Activated naive CD4-positive, alpha-beta T cell (primary cell): Measurements from ENCODE around the gene XIRP2.

Experiments used
- DNase-seq, 4 experiments: peaks; one replicate each; lab custom pipeline; 2025; lab: John Stamatoyannopoulos, UW

Gene XIRP2

DNA sequence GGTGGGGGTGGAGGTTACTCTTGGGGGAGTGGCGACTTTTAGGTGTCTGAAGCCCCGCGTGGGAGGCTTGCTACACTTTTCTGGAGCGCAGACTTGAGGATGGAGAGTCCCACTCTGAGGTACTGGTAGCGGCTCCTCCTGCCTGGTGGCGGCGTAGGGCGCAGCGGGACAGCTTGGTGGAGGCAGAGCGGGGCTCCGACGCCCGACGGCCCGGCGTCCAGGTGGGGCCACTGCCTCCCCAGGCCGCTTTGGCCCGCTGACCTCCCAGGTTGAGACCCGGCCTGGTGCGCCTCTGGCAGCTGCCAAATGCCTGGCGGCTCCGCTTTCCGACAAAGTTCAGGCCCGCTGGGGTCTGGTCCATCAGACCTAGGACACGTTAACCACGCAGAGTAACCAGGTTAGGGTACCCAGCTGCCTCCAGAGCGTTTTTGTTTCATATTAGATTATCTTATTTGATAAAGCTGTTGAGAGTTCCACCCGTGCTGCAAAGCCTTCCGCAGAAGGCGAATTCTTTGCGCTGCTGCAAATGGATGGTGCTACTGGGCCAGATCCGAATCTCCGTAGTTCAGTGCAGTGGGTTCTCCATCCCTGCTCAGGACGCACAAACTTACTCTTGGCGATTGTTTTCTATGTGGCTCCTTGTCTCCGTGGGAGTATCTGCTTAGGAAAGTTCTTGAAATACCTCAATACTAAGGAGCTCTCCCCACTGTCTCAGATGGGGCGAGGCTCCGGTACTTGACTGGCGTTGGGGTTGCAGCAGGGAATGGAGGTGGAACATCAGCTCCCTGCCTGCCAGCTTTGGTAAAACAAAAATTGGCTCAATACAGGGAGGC is 405.9 kb downstream of the XIRP2 start:
- no peak for DNase-seq

DNA sequence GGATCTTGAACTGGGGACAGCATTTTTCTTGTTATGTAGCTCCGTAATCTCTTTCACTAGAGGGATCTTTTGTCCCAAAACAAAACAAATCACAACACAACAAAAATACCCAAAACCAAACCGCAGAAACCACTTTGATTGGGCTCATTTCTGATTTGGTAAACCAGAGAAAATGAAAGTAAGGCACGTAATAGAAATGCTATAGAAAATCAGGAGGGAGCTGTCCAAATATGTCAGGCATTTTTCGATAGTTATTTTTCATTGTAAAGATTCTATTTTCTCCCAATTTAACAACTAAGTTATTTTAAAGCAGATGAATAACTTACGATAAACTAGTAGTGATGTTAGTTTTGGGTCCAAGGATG is 406.5 kb downstream of the XIRP2 start:
- DNase-seq, result no peak

DNA sequence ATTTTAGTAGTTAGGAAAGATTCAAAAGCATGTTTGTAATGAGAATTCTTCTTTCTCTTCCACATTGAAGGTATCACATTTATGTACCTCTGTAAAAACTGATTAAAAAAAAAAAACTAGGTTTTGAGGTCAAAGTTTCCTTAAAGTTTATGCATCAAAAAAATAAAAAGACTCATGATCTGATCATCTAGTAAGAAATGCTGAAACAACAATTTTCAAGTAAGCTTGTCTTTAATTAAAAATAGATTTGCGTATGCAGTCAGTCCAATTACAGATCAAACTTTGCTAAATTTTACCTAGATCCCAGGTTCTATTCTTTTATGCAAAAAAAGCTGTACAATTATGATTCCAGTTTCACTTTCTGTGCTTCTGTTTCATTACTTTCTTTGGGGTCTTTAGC is 409.0 kb downstream of the XIRP2 start:
- DNase-seq, result no peak

DNA sequence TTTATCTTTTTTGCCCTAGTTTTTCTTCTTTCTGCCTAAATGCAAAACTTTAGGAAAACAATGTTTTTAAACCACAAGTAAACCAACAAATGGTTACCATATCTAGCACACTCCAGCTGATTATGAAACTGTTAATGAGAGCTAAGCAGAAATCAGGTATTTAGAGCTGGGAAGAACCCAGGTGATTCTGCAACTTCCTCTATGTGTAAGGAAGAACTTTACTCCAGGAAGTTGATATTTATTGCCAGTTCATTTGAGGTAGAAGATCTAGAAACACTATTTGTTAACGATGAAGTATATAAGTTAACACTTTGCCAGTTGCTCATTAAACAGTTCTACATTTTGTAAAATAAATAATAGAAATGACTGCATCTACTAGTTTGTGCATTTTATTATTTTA is 409.7 kb downstream of the XIRP2 start:
- no peak for DNase-seq
